Upper lobe of left lung (tissue), 6 donors: ENCODE data around the gene SUGP1. TPM values are rescaled to one million over a fixed set of nuclear protein-coding genes. Genes with fewer than 3 reads are reported as not detected.

Source experiments
- ATAC-seq, 2 donors: fragments of 200-7000 bp; cut with Tn5 transposase; one replicate each; pipeline ENCODE4 v1.9.1; 2022; ENCODE audit warnings: mild to moderate bottlenecking in 2 of 2, moderate library complexity in 2 of 2; ENCODE audit not compliant: low FRiP score in 2 of 2
- DNase-seq, 2 donors: peaks; one replicate each; pipeline ENCODE4 v3.0.0-alpha.2; 2019 to 2020
- H3K27ac ChIP-seq, 4 donors: fragments of 200-600 bp; sonication (generic); one replicate each; pipeline ENCODE4 v1.5.1; 2016 to 2019
- H3K27me3 ChIP-seq, 4 donors: fragments of 200-600 bp; sonication (generic); one replicate each; pipeline ENCODE4 v1.5.1; 2017 to 2019
- H3K36me3 ChIP-seq, 4 donors: fragments of 200-600 bp; sonication (generic); one replicate each; pipeline ENCODE4 v1.5.1; 2016 to 2019
- H3K4me1 ChIP-seq, 4 donors: fragments of 200-600 bp; sonication (generic); one replicate each; pipeline ENCODE4 v1.5.1; 2018 to 2019
- H3K4me3 ChIP-seq, 4 donors: fragments of 200-600 bp; sonication (generic); one replicate each; pipeline ENCODE4 v1.5.1; 2017 to 2019; ENCODE audit warnings: mild to moderate bottlenecking in 2 of 4, moderate library complexity in 1 of 4
- H3K9me3 ChIP-seq, 4 donors: fragments of 200-600 bp; sonication (generic); one replicate each; pipeline ENCODE4 v1.5.1; 2018 to 2019
- EP300 ChIP-seq, 4 donors: sonication (generic); formaldehyde crosslinking; IDR thresholded peaks; one replicate each; pipeline ENCODE4 v1.5.1; 2017; ENCODE audit warnings: antibody characterized with exemption in 4 of 4, control low read depth in 2 of 4
- POLR2A ChIP-seq, 4 donors: fragments of 450-650 bp; IDR thresholded peaks; one replicate each; pipeline ENCODE4 v1.5.1; 2016 to 2017; ENCODE audit warnings: antibody characterized with exemption in 4 of 4, mild to moderate bottlenecking in 2 of 4
- POLR2AphosphoS5 ChIP-seq, 2 donors: sonication (generic); formaldehyde crosslinking; IDR thresholded peaks; one replicate each; pipeline ENCODE4 v1.5.1; 2017; ENCODE audit warnings: antibody characterized with exemption in 2 of 2
- WGBS, 2 donors: methylation state at CpG; one replicate each; pipeline ENCODE4 v1.1.5; 2017 to 2018; 5-methylcytosine and 5-hydroxymethylcytosine counted together
- total RNA-seq, 6 donors: library from RNA; depleted of rRNA in 4 of 6; stranded (reverse); fragments of >200 nt in 4 of 6; gene quantifications; one replicate each; pipeline versions ENCODE4 v1.1.0 to v1.2.1, GENCODE V29; 2016 to 2021
- TF ChIP-seq, protein P1 (sequence below), 6 experiments: fragments of 450-650 bp in 4 of 6; fragments of 200-600 bp in 2 of 6; sonication (generic) in 2 of 6; IDR thresholded peaks; one replicate each; pipeline ENCODE4 v1.5.1; 2016 to 2019; ENCODE audit warnings: antibody characterized with exemption in 6 of 6
- donor health status: DM: no; HTN: no; CAD: no; lungs with moderate emphysema.
- donor health status: DM: no; HTN: yes; CAD: no; lungs with severe emphysema.

SUGP1 gene
- total RNA-seq, 6 donors from 2014 or later: 22.6 to 62.9 (median 42.6) TPM

- peaks cover 5 to 10% (median 8%) of the 10 kb centered on the region in 4 donors for H3K4me1 ChIP-seq
- H3K9me3 ChIP-seq: no peaks in the 10 kb centered on the region
- no peak overlapping the region for H3K4me3 ChIP-seq
- peaks cover 0 to 2% (median under 1%) of the 10 kb centered on the region in 4 donors for H3K36me3 ChIP-seq
- H3K27ac ChIP-seq: no peak overlapping the region
- WGBS, 2 donors: 76 to 77% methylated on average over 18 of the region's 18 CpGs
- ATAC-seq (no peak), DNase-seq (no peak)
- TF ChIP-seq POLR2A (IDR thresholded peaks at IDR 0.05): no peak
- TF ChIP-seq, protein P1, sequence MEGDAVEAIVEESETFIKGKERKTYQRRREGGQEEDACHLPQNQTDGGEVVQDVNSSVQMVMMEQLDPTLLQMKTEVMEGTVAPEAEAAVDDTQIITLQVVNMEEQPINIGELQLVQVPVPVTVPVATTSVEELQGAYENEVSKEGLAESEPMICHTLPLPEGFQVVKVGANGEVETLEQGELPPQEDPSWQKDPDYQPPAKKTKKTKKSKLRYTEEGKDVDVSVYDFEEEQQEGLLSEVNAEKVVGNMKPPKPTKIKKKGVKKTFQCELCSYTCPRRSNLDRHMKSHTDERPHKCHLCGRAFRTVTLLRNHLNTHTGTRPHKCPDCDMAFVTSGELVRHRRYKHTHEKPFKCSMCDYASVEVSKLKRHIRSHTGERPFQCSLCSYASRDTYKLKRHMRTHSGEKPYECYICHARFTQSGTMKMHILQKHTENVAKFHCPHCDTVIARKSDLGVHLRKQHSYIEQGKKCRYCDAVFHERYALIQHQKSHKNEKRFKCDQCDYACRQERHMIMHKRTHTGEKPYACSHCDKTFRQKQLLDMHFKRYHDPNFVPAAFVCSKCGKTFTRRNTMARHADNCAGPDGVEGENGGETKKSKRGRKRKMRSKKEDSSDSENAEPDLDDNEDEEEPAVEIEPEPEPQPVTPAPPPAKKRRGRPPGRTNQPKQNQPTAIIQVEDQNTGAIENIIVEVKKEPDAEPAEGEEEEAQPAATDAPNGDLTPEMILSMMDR (IDR thresholded peaks at IDR 0.05): no peak
- TF ChIP-seq POLR2AphosphoS5 (IDR thresholded peaks at IDR 0.05): no peak
- TF ChIP-seq EP300 (IDR thresholded peaks at IDR 0.05): no peak
- H3K27me3 ChIP-seq: peaks cover 0 to 8% (median 4%) of the 10 kb centered on the region in 4 donors
These were observed 50.2 kb downstream of the SUGP1 start for GRCh38 chr19:19269952-19270694.

GRCh38 chr19:19268453-19269385 is 51.6 kb downstream of the SUGP1 start:
- Histone ChIP-seq H3K36me3 (no peaks in the 10 kb centered on the region), H3K4me1 (peaks cover 5 to 10% (median 8%) of the 10 kb centered on the region in 4 donors), H3K27me3 (peaks cover 0 to 8% (median 4%) of the 10 kb centered on the region in 4 donors), H3K9me3 (no peaks in the 10 kb centered on the region), H3K27ac (no peak overlapping the region), H3K4me3 (no peak overlapping the region)
- DNase-seq (no peak), ATAC-seq (no peak)
- TF ChIP-seq POLR2A (IDR thresholded peaks at IDR 0.05) (no peak), POLR2AphosphoS5 (IDR thresholded peaks at IDR 0.05) (no peak), EP300 (IDR thresholded peaks at IDR 0.05) (no peak)
- TF ChIP-seq, protein P1 (IDR thresholded peaks at IDR 0.05): no peak
- WGBS, 2 donors: 67 to 82% methylated on average over 6 to 10 of the region's 10 CpGs

DNA sequence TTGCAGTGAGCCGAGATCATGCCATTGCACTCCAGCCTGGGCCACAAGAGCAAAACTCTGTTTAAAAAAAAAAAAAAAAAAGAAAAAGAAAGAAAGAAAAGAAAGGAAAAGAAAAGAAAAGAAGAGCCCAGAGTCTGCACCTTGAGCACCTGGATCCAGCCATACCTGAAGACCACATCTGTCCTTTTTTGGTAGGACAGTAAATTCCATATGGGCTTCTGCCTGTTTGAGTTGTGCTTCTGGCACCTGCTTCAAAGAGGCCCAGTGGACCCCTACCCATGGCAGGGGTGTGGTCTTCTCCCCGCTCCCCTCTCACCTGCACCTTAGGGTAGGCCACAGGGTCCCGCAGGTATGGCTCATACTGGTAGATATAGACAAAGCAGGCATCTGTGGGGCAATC is 53.0 kb downstream of the SUGP1 start:
- no peak overlapping the region for H3K4me3 ChIP-seq
- DNase-seq: no peak
- no peak for ATAC-seq
- TF ChIP-seq EP300 (IDR thresholded peaks at IDR 0.05): no peak
- TF ChIP-seq, protein P1 (IDR thresholded peaks at IDR 0.05): no peak
- no peak for TF ChIP-seq POLR2A (IDR thresholded peaks at IDR 0.05)
- TF ChIP-seq POLR2AphosphoS5 (IDR thresholded peaks at IDR 0.05): no peak
- 96 to 100% methylated on average over 3 of the region's 3 CpGs for WGBS, 2 donors
- H3K9me3 ChIP-seq: no peaks in the 10 kb centered on the region
- peaks cover 0 to 8% (median 3%) of the 10 kb centered on the region in 4 donors for H3K27me3 ChIP-seq
- H3K27ac ChIP-seq: no peak overlapping the region
- H3K4me1 ChIP-seq: no peaks in the 10 kb centered on the region
- no peaks in the 10 kb centered on the region for H3K36me3 ChIP-seq

- Histone ChIP-seq H3K27me3 (peaks cover 0 to 23% (median 9%) of the 10 kb centered on the region in 4 donors), H3K4me3 (no peak overlapping the region), H3K4me1 (peaks cover 0 to 10% (median 7%) of the 10 kb centered on the region in 4 donors), H3K9me3 (peaks cover 0 to 4% (median 0%) of the 10 kb centered on the region in 4 donors), H3K36me3 (no peaks in the 10 kb centered on the region), H3K27ac (no peak overlapping the region)
- TF ChIP-seq EP300 (IDR thresholded peaks at IDR 0.05) (no peak), POLR2AphosphoS5 (IDR thresholded peaks at IDR 0.05) (no peak), POLR2A (IDR thresholded peaks at IDR 0.05) (no peak)
- ATAC-seq: no peak
- 77 to 89% methylated on average over 6 to 7 of the region's 7 CpGs for WGBS, 2 donors
- no peak for DNase-seq
These were observed 56.3 kb downstream of the SUGP1 start for GRCh38 chr19:19263886-19264487.
